Lower leg skin (tissue), 3 donors: ENCODE data around the gene ARHGAP22.

Experiments used
- POLR2A ChIP-seq, 2 donors: fragments of 450-650 bp; IDR thresholded peaks; one replicate each; pipeline ENCODE4 v1.6.1; 2016 to 2017; ENCODE audit warnings: antibody characterized with exemption in 2 of 2, mild to moderate bottlenecking in 1 of 2, moderate library complexity in 1 of 2
- TF ChIP-seq, protein P1 (sequence below), 3 donors: fragments of 450-650 bp; IDR thresholded peaks; one replicate each; pipeline ENCODE4 v1.5.1; 2016; ENCODE audit warnings: antibody characterized with exemption in 3 of 3, mild to moderate bottlenecking in 3 of 3, moderate library complexity in 2 of 3

DNA sequence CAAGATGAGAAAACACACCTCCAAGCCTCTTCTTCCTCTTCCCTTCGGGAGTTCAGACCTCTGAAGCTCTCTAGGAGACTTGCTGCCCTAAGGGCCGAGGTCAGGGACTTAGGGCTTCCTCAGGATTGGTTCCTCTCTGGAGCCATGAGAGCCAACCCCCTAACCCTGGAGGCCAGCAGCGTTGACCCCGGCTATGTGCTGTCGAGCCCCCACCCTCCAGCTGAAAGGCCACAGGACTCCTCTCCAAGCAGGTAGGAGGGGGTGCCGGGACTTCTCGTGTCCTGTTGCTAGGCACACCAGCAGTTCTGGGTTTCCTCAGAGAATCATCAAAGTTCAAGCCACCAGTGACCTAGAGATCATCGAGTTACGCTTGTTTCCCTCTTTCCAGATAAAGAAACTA lies 87.4 kb downstream of the ARHGAP22 start:
- TF ChIP-seq, protein P1, sequence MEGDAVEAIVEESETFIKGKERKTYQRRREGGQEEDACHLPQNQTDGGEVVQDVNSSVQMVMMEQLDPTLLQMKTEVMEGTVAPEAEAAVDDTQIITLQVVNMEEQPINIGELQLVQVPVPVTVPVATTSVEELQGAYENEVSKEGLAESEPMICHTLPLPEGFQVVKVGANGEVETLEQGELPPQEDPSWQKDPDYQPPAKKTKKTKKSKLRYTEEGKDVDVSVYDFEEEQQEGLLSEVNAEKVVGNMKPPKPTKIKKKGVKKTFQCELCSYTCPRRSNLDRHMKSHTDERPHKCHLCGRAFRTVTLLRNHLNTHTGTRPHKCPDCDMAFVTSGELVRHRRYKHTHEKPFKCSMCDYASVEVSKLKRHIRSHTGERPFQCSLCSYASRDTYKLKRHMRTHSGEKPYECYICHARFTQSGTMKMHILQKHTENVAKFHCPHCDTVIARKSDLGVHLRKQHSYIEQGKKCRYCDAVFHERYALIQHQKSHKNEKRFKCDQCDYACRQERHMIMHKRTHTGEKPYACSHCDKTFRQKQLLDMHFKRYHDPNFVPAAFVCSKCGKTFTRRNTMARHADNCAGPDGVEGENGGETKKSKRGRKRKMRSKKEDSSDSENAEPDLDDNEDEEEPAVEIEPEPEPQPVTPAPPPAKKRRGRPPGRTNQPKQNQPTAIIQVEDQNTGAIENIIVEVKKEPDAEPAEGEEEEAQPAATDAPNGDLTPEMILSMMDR (IDR thresholded peaks at IDR 0.05) = no peak
- TF ChIP-seq POLR2A (IDR thresholded peaks at IDR 0.05) = no peak
